Measurements from ENCODE around the gene ZNF227. TPM values are rescaled to one million over a fixed set of nuclear protein-coding genes. Genes with fewer than 3 reads are reported as not detected.
"Not testable (repeated sequence)": the region's sequence is repeated elsewhere in the genome, so short reads cannot be mapped to it uniquely, and the experiment has no call there.

ZNF227 gene
- total and polyA plus RNA-seq, 12 donors = 4.7 to 33.2 (median 18.4) TPM

- peaks cover 10 to 17% of the 10 kb centered on the region in 2 donors for H3K4me1 ChIP-seq (replicated peaks in 1 of 2)
- peak within 1 kb of the TSS; percentile 58 to 92 (median 82) for H3K27ac ChIP-seq
- 0 to 1% (median 0%) methylated on average over 32 of the region's 32 CpGs for WGBS, 4 donors
- H3K9me3 ChIP-seq (replicated peaks in 1 of 3) = no peaks in the 10 kb centered on the region
- TF ChIP-seq CTCF (IDR thresholded peaks at IDR 0.05) = no peak
- TF ChIP-seq POLR2A (IDR thresholded peaks at IDR 0.05) = peak in 1 of 2 donors; percentile 76
- peak; percentile 88 to 98 (median 96) for DNase-seq
- no peaks in the 10 kb centered on the region for H3K27me3 ChIP-seq
- H3K4me3 ChIP-seq = peak within 1 kb of the TSS; percentile 44 to 72 (median 64)
- H3K36me3 ChIP-seq (replicated peaks in 1 of 2) = peaks cover 0 to 11% of the 10 kb centered on the region in 2 donors
- intact Hi-C loops (cut with DNase I) = no loop called here
Observed at GRCh38 chr19:44164673-44165512, 47.4 kb upstream of the ZNF227 start, which contains the start of gene ZNF226. Gene ZNF226 (plus strand): TSS chr19:44165100. CDS start chr19:44170081, 4,981 bp downstream.

- WGBS, 4 donors = 90 to 100% (median 98%) methylated on average over 6 of the region's 6 CpGs
Observed at GRCh38 chr19:44170660-44171059, 41.7 kb upstream of the ZNF227 start.

GRCh38 chr19:44176590-44176989 is 35.7 kb upstream of the ZNF227 start:
- Histone ChIP-seq H3K36me3 (replicated peaks in 1 of 2) (peaks cover 0 to 53% of the 10 kb centered on the region in 2 donors), H3K4me1 (replicated peaks in 1 of 2) (no peaks in the 10 kb centered on the region), H3K4me3 (peak overlapping the region in 1 of 4 donors; percentile 29), H3K27me3 (no peaks in the 10 kb centered on the region), H3K27ac (no peak overlapping the region), H3K9me3 (replicated peaks in 1 of 3) (peaks cover 7 to 71% (median 12%) of the 10 kb centered on the region in 3 donors)
- intact Hi-C loops (cut with DNase I) = no loop called here
- no peak for DNase-seq
- WGBS, 4 donors = 92 to 98% (median 97%) methylated on average over 3 of the region's 3 CpGs
- TF ChIP-seq CTCF (IDR thresholded peaks at IDR 0.05) (no peak), POLR2A (IDR thresholded peaks at IDR 0.05) (no peak)

More at GRCh38 chr19:44170660-44171059, 41.7 kb upstream of the ZNF227 start:
- H3K4me1 ChIP-seq (replicated peaks in 1 of 2); DNase-seq; H3K27me3 ChIP-seq; H3K27ac ChIP-seq; intact Hi-C loops (cut with DNase I); H3K4me3 ChIP-seq: not testable (repeated sequence)
- Histone ChIP-seq H3K9me3 (replicated peaks in 1 of 3) (peaks cover 3 to 17% (median 12%) of the 10 kb centered on the region in 3 donors), H3K36me3 (replicated peaks in 1 of 2) (peaks cover 0 to 67% of the 10 kb centered on the region in 2 donors)

GRCh38 chr19:44180968-44181367 is 31.4 kb upstream of the ZNF227 start:
- Histone ChIP-seq H3K4me3 (no peak overlapping the region), H3K27me3 (no peaks in the 10 kb centered on the region), H3K9me3 (replicated peaks in 1 of 3) (peaks cover 0 to 62% (median 8%) of the 10 kb centered on the region in 3 donors), H3K36me3 (replicated peaks in 1 of 2) (peaks cover 0 to 9% of the 10 kb centered on the region in 2 donors), H3K27ac (no peak overlapping the region), H3K4me1 (replicated peaks in 1 of 2) (no peaks in the 10 kb centered on the region)
- intact Hi-C loops (cut with DNase I) = no loop called here
- TF ChIP-seq POLR2A (IDR thresholded peaks at IDR 0.05) (no peak), CTCF (IDR thresholded peaks at IDR 0.05) (no peak)
- no peak for DNase-seq

All from adrenal gland (tissue), 12 donors.